Testis (tissue), 3 donors: ENCODE data around the gene MYO7A. TPM values are rescaled to one million over a fixed set of nuclear protein-coding genes. Genes with fewer than 3 reads are reported as not detected.

Source experiments
- DNase-seq: peaks from one replicate; pipeline ENCODE4 v3.0.0-alpha.2; 2019
- H3K27ac ChIP-seq, 2 donors: fragments of 200-600 bp; sonication (generic); one replicate each; pipeline ENCODE4 v1.5.1; 2019
- H3K27me3 ChIP-seq: fragments of 200-600 bp; sonication (generic); one replicate; pipeline ENCODE4 v1.5.1; 2019
- H3K36me3 ChIP-seq: fragments of 200-600 bp; sonication (generic); one replicate; pipeline ENCODE4 v1.5.1; 2017; ENCODE audit warnings: low read depth; ENCODE audit errors: missing control alignments
- H3K4me1 ChIP-seq: fragments of 200-600 bp; sonication (generic); one replicate; pipeline ENCODE4 v1.5.1; 2019
- H3K4me3 ChIP-seq, 2 donors: fragments of 200-600 bp; sonication (generic); one replicate each; pipeline ENCODE4 v1.5.1; 2017 to 2019
- H3K9me3 ChIP-seq: fragments of 200-600 bp; sonication (generic); one replicate; pipeline ENCODE4 v1.5.1; 2017
- CTCF ChIP-seq, 3 experiments: fragments of 450-650 bp in 2 of 3; fragments of 200-600 bp in 1 of 3; sonication (generic) in 1 of 3; IDR thresholded peaks; one replicate each; pipeline ENCODE4 v1.5.1; 2016 to 2019; ENCODE audit warnings: antibody characterized with exemption in 3 of 3, mild to moderate bottlenecking in 2 of 3, moderate library complexity in 1 of 3
- POLR2A ChIP-seq: fragments of 450-650 bp; IDR thresholded peaks from one replicate; pipeline ENCODE4 v1.6.1; 2017; ENCODE audit warnings: antibody characterized with exemption, mild to moderate bottlenecking, moderate library complexity
- WGBS, 2 donors: methylation state at CpG; one replicate each; pipeline ENCODE4 v1.1.5; 2018; 5-methylcytosine and 5-hydroxymethylcytosine counted together
- intact Hi-C: fragments of 100-400 bp; cut with DNase I; formaldehyde crosslinking; loops from one replicate; pipeline ENCODE4 v1.15.1; 2023; ENCODE audit warnings: low total_unique reads
- polyA plus RNA-seq: library from polyadenylated mRNA; stranded (reverse); fragments of 350-450 nt; fragmentation: Illumina TruSeq; extraction: RNeasy Lipid Tissue Mini Kit (QIAGEN cat#74804); gene quantifications from one replicate; pipeline ENCODE4 v1.2.3, GENCODE V29; 2014; ENCODE audit warnings: low read depth, low replicate concordance; ENCODE audit not compliant: insufficient read depth
- total RNA-seq, 2 donors: library from RNA; depleted of rRNA; stranded (reverse); fragments of >200 nt; gene quantifications; one replicate each; pipeline ENCODE4 v1.2.3, GENCODE V29; 2016

Gene MYO7A
- total and polyA plus RNA-seq, 3 donors from 2014 or later, result 40.1 to 239 (median 161) TPM

GRCh38 chr11:77207019-77207485 lies 79.0 kb downstream of the MYO7A start:
- no peaks in the 10 kb centered on the region for H3K9me3 ChIP-seq
- H3K27me3 ChIP-seq, result no peaks in the 10 kb centered on the region
- no peak for TF ChIP-seq CTCF (IDR thresholded peaks at IDR 0.05)
- no peak for TF ChIP-seq POLR2A
- no peak overlapping the region for H3K4me3 ChIP-seq
- no peak for DNase-seq
- no peaks in the 10 kb centered on the region for H3K36me3 ChIP-seq
- no peak overlapping the region for H3K27ac ChIP-seq
- no peaks in the 10 kb centered on the region for H3K4me1 ChIP-seq
- intact Hi-C loops, result no loop called here
- WGBS, 2 donors, result 73 to 76% methylated on average over 7 to 10 of the region's 10 CpGs

GRCh38 chr11:77207618-77208313 lies 79.7 kb downstream of the MYO7A start:
- 61 to 64% methylated on average over 7 to 10 of the region's 10 CpGs for WGBS, 2 donors

GRCh38 chr11:77208535-77208934 lies 80.5 kb downstream of the MYO7A start:
- 79 to 80% methylated on average over 6 to 11 of the region's 11 CpGs for WGBS, 2 donors
- H3K27me3 ChIP-seq, result no peaks in the 10 kb centered on the region
- H3K4me1 ChIP-seq, result no peaks in the 10 kb centered on the region
- no peaks in the 10 kb centered on the region for H3K9me3 ChIP-seq
- no peak for DNase-seq
- no peak overlapping the region for H3K4me3 ChIP-seq
- intact Hi-C loops, result no loop called here
- TF ChIP-seq CTCF (IDR thresholded peaks at IDR 0.05), result no peak
- TF ChIP-seq POLR2A, result no peak
- H3K27ac ChIP-seq, result no peak overlapping the region
- H3K36me3 ChIP-seq, result no peaks in the 10 kb centered on the region

More at GRCh38 chr11:77207618-77208313, 79.7 kb downstream of the MYO7A start:
- H3K27me3 ChIP-seq, result no peaks in the 10 kb centered on the region
- intact Hi-C loops, result no loop called here
- no peaks in the 10 kb centered on the region for H3K36me3 ChIP-seq
- H3K27ac ChIP-seq, result no peak overlapping the region
- no peak for TF ChIP-seq CTCF (IDR thresholded peaks at IDR 0.05)
- TF ChIP-seq POLR2A, result no peak
- H3K9me3 ChIP-seq, result no peaks in the 10 kb centered on the region
- no peak for DNase-seq
- H3K4me3 ChIP-seq, result no peak overlapping the region
- no peaks in the 10 kb centered on the region for H3K4me1 ChIP-seq

- Histone ChIP-seq H3K27ac (no peak overlapping the region), H3K27me3 (no peaks in the 10 kb centered on the region), H3K36me3 (no peaks in the 10 kb centered on the region), H3K4me3 (no peak overlapping the region), H3K4me1 (no peaks in the 10 kb centered on the region), H3K9me3 (no peaks in the 10 kb centered on the region)
- no peak for DNase-seq
- TF ChIP-seq POLR2A (no peak), CTCF (IDR thresholded peaks at IDR 0.05) (no peak)
- intact Hi-C loops, result no loop called here
- WGBS, 2 donors, result 75 to 87% methylated on average over 4 of the region's 4 CpGs
Measured at GRCh38 chr11:77209663-77210062, 81.6 kb downstream of the MYO7A start.

- H3K36me3 ChIP-seq, result no peaks in the 10 kb centered on the region
- intact Hi-C loops, result no loop called here
Measured at GRCh38 chr11:77211040-77211451, 83.0 kb downstream of the MYO7A start.

More at GRCh38 chr11:77211040-77211451, 83.0 kb downstream of the MYO7A start:
- TF ChIP-seq CTCF (IDR thresholded peaks at IDR 0.05), result no peak
- TF ChIP-seq POLR2A, result no peak
- H3K9me3 ChIP-seq, result no peaks in the 10 kb centered on the region
- H3K4me3 ChIP-seq, result no peak overlapping the region
- H3K4me1 ChIP-seq, result no peaks in the 10 kb centered on the region
- H3K27me3 ChIP-seq, result no peaks in the 10 kb centered on the region
- DNase-seq, result no peak
- WGBS, 2 donors, result 97% methylated on average over 10 to 14 of the region's 14 CpGs
- H3K27ac ChIP-seq, result no peak overlapping the region
